ENCODE data around the gene RTF1. TPM values are rescaled to one million over a fixed set of nuclear protein-coding genes. Genes with fewer than 3 reads are reported as not detected.
A peak's percentile ranks its signal among the peaks of the same experiment; 100 is the strongest.

Gene RTF1
- total RNA-seq, 2 experiments from 2014 or later, result 26.8 to 30.0 TPM

DNA sequence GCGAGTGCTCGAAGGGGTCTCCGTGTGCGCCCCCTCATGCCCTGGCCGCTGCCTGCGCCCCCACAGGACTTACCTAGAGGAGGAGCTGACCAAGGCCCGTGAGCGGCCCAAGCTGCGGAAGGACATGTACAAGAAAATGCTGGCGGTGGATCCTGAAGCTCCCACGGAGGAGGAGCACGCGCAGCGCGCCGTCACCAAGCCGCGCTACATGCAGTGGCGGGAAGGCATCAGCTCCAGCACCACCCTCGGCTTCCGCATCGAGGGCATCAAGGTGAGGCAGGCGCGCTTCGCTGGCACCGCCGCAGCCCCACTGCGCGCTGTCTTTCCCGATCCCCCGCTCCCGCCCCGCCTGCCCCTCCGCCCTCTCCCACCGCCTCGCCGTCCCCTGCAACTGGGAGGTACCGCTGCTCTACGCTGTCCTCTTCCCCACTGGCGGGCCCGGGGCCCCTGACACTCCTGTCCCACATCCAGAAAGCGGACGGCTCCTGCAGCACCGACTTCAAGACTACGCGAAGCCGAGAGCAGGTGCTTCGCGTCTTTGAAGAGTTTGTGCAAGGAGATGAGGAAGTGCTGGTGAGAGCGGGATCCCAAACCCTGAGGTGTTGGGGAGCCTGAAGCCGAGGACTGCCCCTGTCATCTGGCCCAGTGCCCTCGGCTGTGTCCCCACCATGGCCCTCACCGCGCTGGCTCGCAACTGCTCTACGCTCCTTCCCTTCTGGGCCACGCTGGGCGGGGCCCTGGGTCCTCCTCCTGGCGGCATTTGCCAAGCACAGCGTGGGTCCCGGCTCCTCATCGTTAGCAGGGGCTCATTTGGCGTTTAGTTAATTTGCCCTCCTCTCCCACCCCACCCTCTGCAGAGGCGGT is 85.3 kb downstream of the RTF1 start:
- POLR2A ChIA-PET, result no interaction called here
- Mint-ChIP-seq H3K36me3 (ENCODE audit: low read depth) (no peaks in the 10 kb centered on the region), H3K27me3 (peaks cover 62% of the 10 kb centered on the region), H3K4me1 (ENCODE audit: low read depth) (peaks cover 17% of the 10 kb centered on the region), H3K9me3 (no peaks in the 10 kb centered on the region), H3K4me3 (peak overlapping the region; percentile 46), H3K27ac (no peak overlapping the region)
- CTCF ChIA-PET, result interaction anchor here (3.8 kb wide), 1 partner anchor 36 kb away, joined by 23 read pairs; no protein-coding TSS in a partner anchor
- TF ChIP-seq CTCF (IDR thresholded peaks at IDR 0.05), result no peak
- intact Hi-C loops (cut with micrococcal nuclease), result no loop called here
- peak; percentile 54 for DNase-seq
- ATAC-seq, result peak; percentile 61

GRCh38 chr15:41502795-41503668 is 86.1 kb downstream of the RTF1 start:
- Mint-ChIP-seq H3K4me3 (peak overlapping the region; percentile 46), H3K36me3 (ENCODE audit: low read depth) (no peaks in the 10 kb centered on the region), H3K4me1 (ENCODE audit: low read depth) (peaks cover 17% of the 10 kb centered on the region), H3K9me3 (no peaks in the 10 kb centered on the region), H3K27ac (no peak overlapping the region), H3K27me3 (peaks cover 57% of the 10 kb centered on the region)
- intact Hi-C loops (cut with micrococcal nuclease), result no loop called here
- TF ChIP-seq CTCF (IDR thresholded peaks at IDR 0.05), result no peak
- DNase-seq (no peak), ATAC-seq (peak; percentile 9)
- POLR2A ChIA-PET, result interaction anchor here (0.6 to 1.1 kb wide), 2 partner anchors 37 to 100 kb away, joined by 3 read pairs; no protein-coding TSS in a partner anchor
- CTCF ChIA-PET, result interaction anchor here (3.8 kb wide), 1 partner anchor 37 kb away, joined by 23 read pairs; no protein-coding TSS in a partner anchor

GRCh38 chr15:41503669-41504010 is 86.7 kb downstream of the RTF1 start:
- ChIA-PET CTCF (interaction anchor here (3.8 kb wide), 1 partner anchor 37 kb away, joined by 23 read pairs; no protein-coding TSS in a partner anchor), POLR2A (interaction anchor here (0.6 to 1.1 kb wide), 2 partner anchors 38 to 100 kb away, joined by 3 read pairs; no protein-coding TSS in a partner anchor)
- Mint-ChIP-seq H3K27ac (no peak overlapping the region), H3K4me1 (ENCODE audit: low read depth) (peaks cover 17% of the 10 kb centered on the region), H3K4me3 (no peak overlapping the region), H3K36me3 (ENCODE audit: low read depth) (no peaks in the 10 kb centered on the region), H3K9me3 (no peaks in the 10 kb centered on the region), H3K27me3 (peaks cover 51% of the 10 kb centered on the region)
- TF ChIP-seq CTCF (IDR thresholded peaks at IDR 0.05), result no peak
- intact Hi-C loops (cut with micrococcal nuclease), result no loop called here
- DNase-seq (no peak), ATAC-seq (no peak)

- Mint-ChIP-seq H3K4me3 (no peak overlapping the region), H3K9me3 (no peaks in the 10 kb centered on the region), H3K27ac (no peak overlapping the region), H3K4me1 (ENCODE audit: low read depth) (peaks cover 17% of the 10 kb centered on the region), H3K27me3 (peaks cover 44% of the 10 kb centered on the region), H3K36me3 (ENCODE audit: low read depth) (no peaks in the 10 kb centered on the region)
- POLR2A ChIA-PET, result interaction anchor here (0.9 to 1.1 kb wide), 2 partner anchors 9 to 11 kb away, joined by 3 to 4 read pairs; partner anchors contain the start of gene ITPKA
- intact Hi-C loops (cut with micrococcal nuclease), result loop anchor here (5.0 kb wide), 1 partner anchor 38 kb away; no protein-coding TSS in a partner anchor
- TF ChIP-seq CTCF (IDR thresholded peaks at IDR 0.05), result no peak
- CTCF ChIA-PET, result interaction anchor here (0.9 to 5.2 kb wide), 3 partner anchors 23 to 39 kb away, joined by 3 to 39 read pairs (median 23); no protein-coding TSS in a partner anchor
- no peak for DNase-seq
- no peak for ATAC-seq
Measured at GRCh38 chr15:41504751-41505492, 88.0 kb downstream of the RTF1 start.

All from activated CD8-positive, alpha-beta T cell treated with anti-CD3 and anti-CD28 coated beads for 36 hours (primary cell).